ENCODE data around the gene PRKCE.

DNA sequence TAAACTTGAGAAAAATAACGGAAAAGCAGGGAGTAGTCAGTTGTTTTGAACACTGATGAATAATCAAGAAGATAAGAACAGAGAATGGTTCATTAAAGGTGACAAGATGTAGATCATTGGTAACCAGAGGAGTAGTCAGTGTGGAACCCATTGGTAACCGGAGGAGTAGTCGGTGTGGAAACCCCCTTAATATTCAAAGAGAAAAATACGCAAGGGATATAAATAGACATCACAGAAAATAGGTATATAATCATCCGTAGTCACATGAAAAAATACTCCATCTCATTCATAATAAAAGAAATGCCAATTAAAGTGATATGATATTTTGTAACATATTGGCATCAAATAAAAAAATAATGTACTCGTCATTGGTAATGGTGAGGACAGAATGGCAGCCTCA, 575.1 kb downstream of the PRKCE start:
- TF ChIP-seq EZH2 (IDR thresholded peaks at IDR 0.05; ENCODE audit: borderline replicate concordance, insufficient read depth, low read depth, low read length, poor library complexity, severe bottlenecking) = no peak
- TF ChIP-seq, protein P1, sequence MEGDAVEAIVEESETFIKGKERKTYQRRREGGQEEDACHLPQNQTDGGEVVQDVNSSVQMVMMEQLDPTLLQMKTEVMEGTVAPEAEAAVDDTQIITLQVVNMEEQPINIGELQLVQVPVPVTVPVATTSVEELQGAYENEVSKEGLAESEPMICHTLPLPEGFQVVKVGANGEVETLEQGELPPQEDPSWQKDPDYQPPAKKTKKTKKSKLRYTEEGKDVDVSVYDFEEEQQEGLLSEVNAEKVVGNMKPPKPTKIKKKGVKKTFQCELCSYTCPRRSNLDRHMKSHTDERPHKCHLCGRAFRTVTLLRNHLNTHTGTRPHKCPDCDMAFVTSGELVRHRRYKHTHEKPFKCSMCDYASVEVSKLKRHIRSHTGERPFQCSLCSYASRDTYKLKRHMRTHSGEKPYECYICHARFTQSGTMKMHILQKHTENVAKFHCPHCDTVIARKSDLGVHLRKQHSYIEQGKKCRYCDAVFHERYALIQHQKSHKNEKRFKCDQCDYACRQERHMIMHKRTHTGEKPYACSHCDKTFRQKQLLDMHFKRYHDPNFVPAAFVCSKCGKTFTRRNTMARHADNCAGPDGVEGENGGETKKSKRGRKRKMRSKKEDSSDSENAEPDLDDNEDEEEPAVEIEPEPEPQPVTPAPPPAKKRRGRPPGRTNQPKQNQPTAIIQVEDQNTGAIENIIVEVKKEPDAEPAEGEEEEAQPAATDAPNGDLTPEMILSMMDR (IDR thresholded peaks at IDR 0.05) = no peak
